ENCODE measurements around the gene PATJ. TPM values are rescaled to one million over a fixed set of nuclear protein-coding genes. Genes with fewer than 3 reads are reported as not detected.

PATJ gene
- total RNA-seq, 1 donor from 2014 or later = 56.2 TPM

GRCh38 chr1:62113507-62113906, 371.2 kb downstream of the PATJ start:
- Histone ChIP-seq H3K9me3 (no peaks in the 10 kb centered on the region), H3K27ac (no peak overlapping the region), H3K4me1 (no peaks in the 10 kb centered on the region), H3K36me3 (no peaks in the 10 kb centered on the region), H3K27me3 (no peaks in the 10 kb centered on the region), H3K4me3 (no peak overlapping the region)
- no peak for ATAC-seq
- intact Hi-C loops (cut with DNase I) = no loop called here
- DNase-seq = no peak
- TF ChIP-seq CTCF (IDR thresholded peaks at IDR 0.05) = no peak

GRCh38 chr1:62117018-62117750, 374.9 kb downstream of the PATJ start:
- H3K4me1 ChIP-seq = no peaks in the 10 kb centered on the region
- ATAC-seq (no peak), DNase-seq (no peak)
- H3K27me3 ChIP-seq = no peaks in the 10 kb centered on the region
- intact Hi-C loops (cut with DNase I) = no loop called here
- no peak overlapping the region for H3K27ac ChIP-seq
- no peak overlapping the region for H3K4me3 ChIP-seq
- H3K36me3 ChIP-seq = no peaks in the 10 kb centered on the region
- no peak for TF ChIP-seq CTCF (IDR thresholded peaks at IDR 0.05)
- no peaks in the 10 kb centered on the region for H3K9me3 ChIP-seq

- ATAC-seq (no peak), DNase-seq (no peak)
- Histone ChIP-seq H3K4me3 (no peak overlapping the region), H3K36me3 (peaks cover 4% of the 10 kb centered on the region), H3K27me3 (no peaks in the 10 kb centered on the region), H3K27ac (no peak overlapping the region), H3K4me1 (no peaks in the 10 kb centered on the region), H3K9me3 (no peaks in the 10 kb centered on the region)
- no peak for TF ChIP-seq CTCF (IDR thresholded peaks at IDR 0.05)
- intact Hi-C loops (cut with DNase I) = no loop called here
Observed at GRCh38 chr1:62126579-62127290, 384.5 kb downstream of the PATJ start.

DNA sequence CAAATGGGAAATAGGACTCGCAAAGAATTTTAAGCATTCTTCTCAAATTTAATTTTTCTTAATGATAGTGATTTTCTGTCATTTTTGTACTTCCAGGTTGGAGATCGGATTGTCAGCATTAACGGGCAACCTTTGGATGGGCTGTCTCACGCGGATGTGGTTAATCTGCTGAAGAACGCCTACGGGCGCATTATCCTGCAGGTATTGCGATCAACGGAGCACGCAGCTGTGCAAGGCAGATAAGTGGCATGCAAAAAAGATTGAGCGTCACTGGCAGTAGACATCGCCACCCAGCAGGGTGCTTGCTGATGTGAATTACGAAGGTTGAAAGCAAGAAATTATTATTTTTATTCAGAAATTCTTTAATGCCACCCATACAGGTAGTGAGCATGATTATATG, 386.5 kb downstream of the PATJ start:
- intact Hi-C loops (cut with DNase I) = no loop called here
- no peak for TF ChIP-seq CTCF (IDR thresholded peaks at IDR 0.05)

GRCh38 chr1:62131093-62131725, 388.9 kb downstream of the PATJ start:
- H3K9me3 ChIP-seq = no peaks in the 10 kb centered on the region
- peaks cover 4% of the 10 kb centered on the region for H3K36me3 ChIP-seq
- DNase-seq (no peak), ATAC-seq (peak; percentile 87)
- H3K27ac ChIP-seq = no peak overlapping the region
- intact Hi-C loops (cut with DNase I) = no loop called here
- no peaks in the 10 kb centered on the region for H3K27me3 ChIP-seq
- TF ChIP-seq CTCF (IDR thresholded peaks at IDR 0.05) = peak; percentile 81
- H3K4me3 ChIP-seq = no peak overlapping the region
- H3K4me1 ChIP-seq = no peaks in the 10 kb centered on the region

More for the DNA sequence above, 386.5 kb downstream of the PATJ start:
- no peak for ATAC-seq
- Histone ChIP-seq H3K4me1 (no peaks in the 10 kb centered on the region), H3K9me3 (no peaks in the 10 kb centered on the region), H3K36me3 (peaks cover 4% of the 10 kb centered on the region), H3K4me3 (no peak overlapping the region), H3K27ac (no peak overlapping the region), H3K27me3 (no peaks in the 10 kb centered on the region)
- DNase-seq = no peak

All from upper lobe of right lung (tissue), 1 donor.